HepG2 (cell line): ENCODE data around the gene ELP1. TPM values are rescaled to one million over a fixed set of nuclear protein-coding genes. Genes with fewer than 3 reads are reported as not detected.
A peak's percentile ranks its signal among the peaks of the same experiment; 100 is the strongest.

Experiments used
- AGO1 ChIP-seq: fragments of 200-400 bp; formaldehyde crosslinking; IDR thresholded peaks from 2 replicates; pipeline ENCODE4 v1.6.1; 2017; ENCODE audit warnings: mild to moderate bottlenecking, low read depth, low read length, moderate library complexity; ENCODE audit not compliant: poor library complexity, severe bottlenecking
- CEBPG ChIP-seq: IDR thresholded peaks from 2 replicates; pipeline ENCODE4 v1.6.1; 2016
- ETV5 ChIP-seq: IDR thresholded peaks from 2 replicates; pipeline ENCODE4 v1.6.1; 2018; ENCODE audit warnings: missing biosample characterization, missing genetic modification reagents, inconsistent platforms, borderline replicate concordance
- GATAD2A ChIP-seq: IDR thresholded peaks from 2 replicates; pipeline ENCODE4 v1.6.1; 2016
- GPN1 ChIP-seq: sonication (generic); formaldehyde crosslinking; IDR thresholded peaks from 2 replicates; pipeline ENCODE4 v1.5.1; 2020; ENCODE audit warnings: missing genetic modification reagents, borderline replicate concordance
- HDAC1 ChIP-seq: sonication (generic); formaldehyde crosslinking; IDR thresholded peaks from 2 replicates; pipeline ENCODE4 v1.5.1; 2020; ENCODE audit warnings: mild to moderate bottlenecking, missing genetic modification reagents
- HDAC6 ChIP-seq: fragments of 200-600 bp; sonication (generic); IDR thresholded peaks from 2 replicates; pipeline ENCODE4 v1.7.0; 2017; ENCODE audit warnings: mild to moderate bottlenecking, antibody characterized with exemption, low read length, low read depth
- HOXA9 ChIP-seq: sonication (generic); formaldehyde crosslinking; IDR thresholded peaks from 2 replicates; pipeline ENCODE4 v1.8.1; 2022; ENCODE audit warnings: missing genetic modification reagents, mild to moderate bottlenecking, moderate library complexity, borderline replicate concordance
- JUN ChIP-seq: sonication (generic); formaldehyde crosslinking; IDR thresholded peaks from 2 replicates; pipeline ENCODE4 v1.4.0; 2020; ENCODE audit warnings: mild to moderate bottlenecking, missing genetic modification reagents
- JUND ChIP-seq: sonication (generic); formaldehyde crosslinking; IDR thresholded peaks from 2 replicates; pipeline ENCODE4 v1.8.0; 2022; ENCODE audit warnings: mild to moderate bottlenecking, missing genetic modification reagents
- LCORL ChIP-seq, 2 experiments: fragments of 450-650 bp in 1 of 2; sonication (generic) in 1 of 2; formaldehyde crosslinking in 1 of 2; IDR thresholded peaks; 2 replicates each; pipeline versions ENCODE4 v1.5.0 to v1.6.1; 2017 to 2020; ENCODE audit warnings: antibody characterized with exemption in 1 of 2, missing genetic modification reagents in 1 of 2
- NFATC3 ChIP-seq: sonication (generic); formaldehyde crosslinking; IDR thresholded peaks from 2 replicates; pipeline ENCODE4 v1.5.1; 2020; ENCODE audit warnings: mild to moderate bottlenecking, missing genetic modification reagents
- NFIC ChIP-seq: IDR thresholded peaks from 2 replicates; pipeline ENCODE4 v1.6.1; 2012; ENCODE audit warnings: mild to moderate bottlenecking, low read length, inconsistent platforms
- NPAS2 ChIP-seq: sonication (generic); formaldehyde crosslinking; IDR thresholded peaks from 2 replicates; pipeline ENCODE4 v1.8.0; 2022; ENCODE audit warnings: mild to moderate bottlenecking, missing genetic modification reagents, borderline replicate concordance
- NR1H2 ChIP-seq: sonication (generic); formaldehyde crosslinking; IDR thresholded peaks from 2 replicates; pipeline ENCODE4 v1.8.1; 2022; ENCODE audit warnings: low read depth, missing genetic modification reagents, borderline replicate concordance
- PHF21A ChIP-seq: sonication (generic); formaldehyde crosslinking; IDR thresholded peaks from 2 replicates; pipeline ENCODE4 v1.5.0; 2020; ENCODE audit warnings: mild to moderate bottlenecking, missing genetic modification reagents
- PHF5A ChIP-seq: IDR thresholded peaks from one replicate; pipeline ENCODE4 v1.6.1; 2018; ENCODE audit warnings: low read depth, missing genetic modification reagents; ENCODE audit not compliant: unreplicated experiment
- RELA ChIP-seq: sonication (generic); formaldehyde crosslinking; IDR thresholded peaks from 2 replicates; pipeline ENCODE4 v1.4.0; 2020; ENCODE audit warnings: missing genetic modification reagents
- RFXANK ChIP-seq: IDR thresholded peaks from 2 replicates; pipeline ENCODE4 v1.6.1; 2016
- RXRB ChIP-seq: IDR thresholded peaks from 2 replicates; pipeline ENCODE4 v1.6.1; 2016; ENCODE audit warnings: borderline replicate concordance, missing genetic modification reagents, missing compliant biosample characterization
- TBX2 ChIP-seq: sonication (generic); formaldehyde crosslinking; IDR thresholded peaks from 2 replicates; pipeline ENCODE4 v1.5.0; 2020; ENCODE audit warnings: missing genetic modification reagents, mild to moderate bottlenecking, borderline replicate concordance
- ZBTB7A ChIP-seq: sonication (generic); formaldehyde crosslinking; IDR thresholded peaks from 2 replicates; pipeline ENCODE4 v1.8.0; 2022; ENCODE audit warnings: mild to moderate bottlenecking, missing genetic modification reagents
- ZC3H13 ChIP-seq: sonication (generic); formaldehyde crosslinking; IDR thresholded peaks from 2 replicates; pipeline ENCODE4 v1.8.1; 2023; ENCODE audit warnings: mild to moderate bottlenecking, missing genetic modification reagents, moderate library complexity
- ZFAT ChIP-seq: sonication (generic); formaldehyde crosslinking; conservative IDR thresholded peaks from 2 replicates; pipeline ENCODE4 v1.8.1; 2023; ENCODE audit warnings: missing genetic modification reagents, inconsistent platforms
- ZNF232 ChIP-seq: sonication (generic); formaldehyde crosslinking; IDR thresholded peaks from 2 replicates; pipeline ENCODE4 v1.4.0; 2020; ENCODE audit warnings: missing genetic modification reagents, borderline replicate concordance
- ZNF337 ChIP-seq: sonication (generic); formaldehyde crosslinking; IDR thresholded peaks from 2 replicates; pipeline ENCODE4 v1.5.1; 2020; ENCODE audit warnings: missing genetic modification reagents, low read depth, mild to moderate bottlenecking, borderline replicate concordance
- ZNF550 ChIP-seq: sonication (generic); formaldehyde crosslinking; IDR thresholded peaks from 2 replicates; pipeline ENCODE4 v1.4.0; 2020; ENCODE audit warnings: mild to moderate bottlenecking, missing genetic modification reagents, borderline replicate concordance
- ZNF7 ChIP-seq: IDR thresholded peaks from 2 replicates; pipeline ENCODE4 v1.6.1; 2016; ENCODE audit warnings: missing biosample characterization, missing genetic modification reagents
- polyA plus RNA-seq, 8 experiments: library from polyadenylated mRNA; depleted of rRNA in 3 of 8; stranded (reverse) in 7 of 8; unstranded in 1 of 8; fragments of >200 nt; fragmentation: Illumina TruSeq in 4 of 8; extraction: Trizol in 4 of 8; gene quantifications; 2 replicates each; pipeline versions ENCODE4 v1.2.1 to v1.2.3, GENCODE V29; 2011 to 2016; ENCODE audit warnings: low read depth in 4 of 8, missing spikeins in 1 of 8, mixed read lengths in 1 of 8; ENCODE audit not compliant: insufficient read depth in 1 of 8
- total RNA-seq, 5 experiments: library from RNA; depleted of rRNA; stranded (reverse); fragments of >200 nt; fragmentation: Illumina TruSeq; extraction: Trizol; gene quantifications; 2 replicates each; pipeline ENCODE4 v1.2.3, GENCODE V29; 2016; ENCODE audit warnings: low read depth in 1 of 5
- TF ChIP-seq, protein P1 (sequence below): sonication (generic); formaldehyde crosslinking; IDR thresholded peaks from 2 replicates; pipeline ENCODE4 v1.4.0; 2020; ENCODE audit warnings: missing genetic modification reagents, mild to moderate bottlenecking, borderline replicate concordance

The ELP1 gene
- total and polyA plus RNA-seq, 2 of the 13 experiments (the other 11 are each of a cell fraction or from before 2014, with no cell fraction given): 157 to 275 TPM

DNA sequence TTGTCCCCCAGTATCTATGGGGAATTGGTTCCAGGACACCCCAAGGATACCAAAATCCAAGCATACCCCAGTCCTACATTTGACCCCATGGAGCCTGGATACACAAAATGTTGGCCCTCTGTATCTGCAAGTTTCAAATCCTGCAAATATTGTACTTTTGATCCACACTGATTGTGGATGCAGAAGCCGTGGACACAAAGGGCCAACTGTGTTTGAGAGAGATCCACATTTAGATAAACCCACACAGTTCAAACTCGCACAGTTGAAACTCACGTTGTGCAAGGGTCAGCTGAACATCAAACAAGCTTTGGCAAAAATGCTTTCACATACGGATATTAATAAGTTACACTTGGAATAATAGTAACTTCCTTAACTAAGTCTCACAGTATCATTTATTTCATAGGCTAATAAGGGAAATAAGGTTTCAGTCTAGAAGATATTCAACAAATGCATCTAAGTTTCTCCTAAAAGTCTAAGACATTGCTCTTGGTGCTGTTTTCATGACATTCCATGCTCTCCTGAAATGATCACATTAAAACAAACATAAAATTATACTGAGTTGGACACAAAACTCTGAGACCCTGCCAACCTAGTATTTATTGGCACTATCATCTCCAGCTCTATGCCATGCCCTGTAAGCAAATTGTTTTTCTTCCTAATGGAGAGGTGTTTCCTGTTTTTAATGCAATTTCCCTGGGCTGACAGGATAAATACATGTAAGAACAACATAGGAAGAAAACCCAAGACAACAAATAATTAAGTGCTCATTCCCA is 39.5 kb downstream of the ELP1 start (continued):
- TF ChIP-seq ZNF550 (CRISPR knock-in tag) (no peak), ETV5 (CRISPR knock-in tag) (peak; percentile 66; the same call in 1 of the 2 replicates), ZNF232 (CRISPR knock-in tag) (peak; percentile 55; the same call in 1 of the 2 replicates), JUND (CRISPR knock-in tag) (peak; percentile 56; the same call in 1 of the 2 replicates), TBX2 (peak; percentile 88), HOXA9 (CRISPR knock-in tag) (no peak), PHF5A (CRISPR knock-in tag) (peak; percentile 49), AGO1 (no peak), ZNF7 (CRISPR knock-in tag) (no peak), PHF21A (CRISPR knock-in tag) (peak; percentile 73; the same call in 1 of the 2 replicates), ZNF337 (CRISPR knock-in tag) (no peak), NFIC (peak; percentile 97), RELA (no peak), ZC3H13 (CRISPR knock-in tag) (no peak), NPAS2 (CRISPR knock-in tag) (no peak), JUN (CRISPR knock-in tag) (peak; percentile 63), GATAD2A (CRISPR knock-in tag) (peak; percentile 99), HDAC1 (CRISPR knock-in tag) (peak; percentile 87), LCORL (IDR thresholded peaks at IDR 0.05) (peak; percentile 78; the same call in 1 of the 2 replicates), LCORL (CRISPR knock-in tag; IDR thresholded peaks at IDR 0.05) (peak; percentile 88), RFXANK (0 out of 2 replicates have a peak, but pooled peaks have one; percentile 25), CEBPG (CRISPR knock-in tag) (peak; percentile 93), RXRB (CRISPR knock-in tag) (peak; percentile 89; the same call in 1 of the 2 replicates), ZFAT (CRISPR knock-in tag) (no peak), ZBTB7A (CRISPR knock-in tag) (no peak), HDAC6 (no peak), NR1H2 (CRISPR knock-in tag) (no peak), NFATC3 (CRISPR knock-in tag) (no peak), GPN1 (CRISPR knock-in tag) (no peak)
- TF ChIP-seq, protein P1, sequence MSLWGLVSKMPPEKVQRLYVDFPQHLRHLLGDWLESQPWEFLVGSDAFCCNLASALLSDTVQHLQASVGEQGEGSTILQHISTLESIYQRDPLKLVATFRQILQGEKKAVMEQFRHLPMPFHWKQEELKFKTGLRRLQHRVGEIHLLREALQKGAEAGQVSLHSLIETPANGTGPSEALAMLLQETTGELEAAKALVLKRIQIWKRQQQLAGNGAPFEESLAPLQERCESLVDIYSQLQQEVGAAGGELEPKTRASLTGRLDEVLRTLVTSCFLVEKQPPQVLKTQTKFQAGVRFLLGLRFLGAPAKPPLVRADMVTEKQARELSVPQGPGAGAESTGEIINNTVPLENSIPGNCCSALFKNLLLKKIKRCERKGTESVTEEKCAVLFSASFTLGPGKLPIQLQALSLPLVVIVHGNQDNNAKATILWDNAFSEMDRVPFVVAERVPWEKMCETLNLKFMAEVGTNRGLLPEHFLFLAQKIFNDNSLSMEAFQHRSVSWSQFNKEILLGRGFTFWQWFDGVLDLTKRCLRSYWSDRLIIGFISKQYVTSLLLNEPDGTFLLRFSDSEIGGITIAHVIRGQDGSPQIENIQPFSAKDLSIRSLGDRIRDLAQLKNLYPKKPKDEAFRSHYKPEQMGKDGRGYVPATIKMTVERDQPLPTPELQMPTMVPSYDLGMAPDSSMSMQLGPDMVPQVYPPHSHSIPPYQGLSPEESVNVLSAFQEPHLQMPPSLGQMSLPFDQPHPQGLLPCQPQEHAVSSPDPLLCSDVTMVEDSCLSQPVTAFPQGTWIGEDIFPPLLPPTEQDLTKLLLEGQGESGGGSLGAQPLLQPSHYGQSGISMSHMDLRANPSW (CRISPR knock-in tag): peak; percentile 69; the same call in 1 of the 2 replicates
